Panc1 (cell line): ENCODE data around the gene CCRL2. TPM values are rescaled to one million over a fixed set of nuclear protein-coding genes. Genes with fewer than 3 reads are reported as not detected.

ENCODE experiments used
- ATAC-seq: fragments of 200-7000 bp; cut with Tn5 transposase; 2 replicates; pipeline ENCODE4 v1.9.1; 2020; ENCODE audit warnings: mild to moderate bottlenecking, moderate library complexity
- BruUV-seq: library from RNA; stranded (reverse); fragments of 400-500 nt; replicated peaks from 2 replicates; lab custom pipeline; 2021; lab: Mats Ljungman, UMichigan
- CTCF ChIA-PET: fragments of 300-600 bp; sonication (Branson Sonifier 250); formaldehyde crosslinking; loops from one replicate; lab custom pipeline; 2022; ENCODE audit warnings: antibody characterized with exemption; lab: Charles Lee
- POLR2A ChIA-PET: fragments of 300-600 bp; sonication (Branson Sonifier 250); formaldehyde crosslinking; loops from one replicate; lab custom pipeline; 2022; ENCODE audit warnings: antibody characterized with exemption; lab: Charles Lee
- DNase-seq: peaks from one replicate; pipeline ENCODE4 v3.0.0-alpha.2; 2010; ENCODE audit warnings: low read depth, low spot score
- H3K27ac ChIP-seq: 2 replicates; pipeline ENCODE4 v1.5.1; 2011; ENCODE audit warnings: mild to moderate bottlenecking, low read length, inconsistent platforms
- H3K27me3 ChIP-seq: fragments of 200-500 bp; sonication (Bioruptor generic); 2 replicates; pipeline ENCODE4 v1.6.0; 2014; ENCODE audit warnings: low read length, inconsistent platforms; ENCODE audit not compliant: control insufficient read depth, insufficient read depth
- H3K36me3 ChIP-seq: fragments of 200-500 bp; sonication (Bioruptor generic); 2 replicates; pipeline ENCODE4 v1.5.1; 2014; ENCODE audit warnings: inconsistent platforms, mild to moderate bottlenecking, low read length, moderate library complexity; ENCODE audit not compliant: control insufficient read depth, insufficient read depth
- H3K4me1 ChIP-seq: 2 replicates; pipeline ENCODE4 v1.5.1; 2011; ENCODE audit warnings: inconsistent platforms, mild to moderate bottlenecking, low read length, moderate library complexity; ENCODE audit not compliant: control insufficient read depth, insufficient read depth
- H3K4me3 ChIP-seq, 2 experiments: 2 replicates each; pipeline ENCODE4 v1.5.1; 2011 to 2012; ENCODE audit warnings: low read depth in 2 of 2, low read length in 2 of 2, mild to moderate bottlenecking in 2 of 2, inconsistent platforms in 1 of 2, moderate library complexity in 1 of 2
- H3K9me3 ChIP-seq: fragments of 200-500 bp; sonication (Bioruptor generic); 2 replicates; pipeline ENCODE4 v1.5.1; 2014; ENCODE audit warnings: low read depth, mild to moderate bottlenecking, inconsistent platforms, low read length, moderate library complexity; ENCODE audit not compliant: control insufficient read depth, insufficient read depth
- CTCF ChIP-seq: fragments of 450-650 bp; IDR thresholded peaks from 2 replicates; pipeline ENCODE4 v1.5.1; 2017; ENCODE audit warnings: mild to moderate bottlenecking
- POLR2AphosphoS5 ChIP-seq: IDR thresholded peaks from 2 replicates; pipeline ENCODE4 v1.6.1; 2012; ENCODE audit warnings: mild to moderate bottlenecking, low read depth, low read length, moderate library complexity
- REST ChIP-seq, 2 experiments: IDR thresholded peaks; 2 replicates each; pipeline ENCODE4 v1.6.1; 2011 to 2012; ENCODE audit warnings: low read depth in 2 of 2, control low read depth in 1 of 2, low read length in 1 of 2, mild to moderate bottlenecking in 1 of 2, moderate library complexity in 1 of 2; ENCODE audit not compliant: insufficient read depth in 1 of 2
- SIN3A ChIP-seq: IDR thresholded peaks from 2 replicates; pipeline ENCODE4 v1.6.1; 2012; ENCODE audit warnings: low read depth, mild to moderate bottlenecking, low read length, moderate library complexity, borderline replicate concordance; ENCODE audit not compliant: insufficient read depth
- TCF7L2 ChIP-seq: IDR thresholded peaks from 2 replicates; pipeline ENCODE4 v1.6.1; 2011; ENCODE audit warnings: mild to moderate bottlenecking, low read depth, low read length, inconsistent platforms
- in situ Hi-C: cut with HindIII; loops from 2 replicates; pipeline ENCODE4 v1.10.0; 2016; ENCODE audit warnings: low sequenced_read_pairs, low pct_unique_long_range_greater_than_20kb
- intact Hi-C: fragments of 100-400 bp; cut with micrococcal nuclease; formaldehyde crosslinking; loops from one replicate; pipeline ENCODE4 v1.10.0; 2022; ENCODE audit not compliant: unreplicated experiment
- total RNA-seq: library from RNA; stranded (reverse); gene quantifications from one replicate; pipeline ENCODE4 v1.2.1, GENCODE V29; 2021; ENCODE audit not compliant: unreplicated experiment

CCRL2 gene
- total RNA-seq, 1 experiment from 2014 or later = not detected

- ATAC-seq (no peak), DNase-seq (no peak)
Measured at GRCh38 chr3:46375814-46376213, 31.2 kb upstream of the CCRL2 start.

GRCh38 chr3:46378426-46378942, 28.6 kb upstream of the CCRL2 start:
- TF ChIP-seq CTCF (peak; percentile 81), SIN3A (no peak)
- Histone ChIP-seq H3K36me3 (no peaks in the 10 kb centered on the region), H3K4me3 (no peak overlapping the region), H3K9me3 (no peaks in the 10 kb centered on the region), H3K27me3 (no peaks in the 10 kb centered on the region; the same call in 1 of the 2 replicates), H3K4me1 (no peaks in the 10 kb centered on the region), H3K27ac (no peak overlapping the region)
- ATAC-seq (peak; percentile 81), DNase-seq (no peak)
- in situ Hi-C loops (no loop called here), intact Hi-C loops (loop anchor here (10.0 kb wide), 2 partner anchors 294 to 444 kb away; no protein-coding TSS in a partner anchor)
- CTCF ChIA-PET = interaction anchor here (0.6 to 1.3 kb wide), 4 partner anchors 64 to 300 kb away, joined by 3 to 4 read pairs (median 4); no protein-coding TSS in a partner anchor
- no TSS peak for BruUV-seq
- POLR2A ChIA-PET = no interaction called here

More at GRCh38 chr3:46375814-46376213, 31.2 kb upstream of the CCRL2 start:
- TF ChIP-seq SIN3A = no peak
- TF ChIP-seq TCF7L2 = no peak
- TF ChIP-seq POLR2AphosphoS5 = no peak
- TF ChIP-seq CTCF = no peak
- no peak for TF ChIP-seq REST (IDR thresholded peaks at IDR 0.05; ENCODE audit: insufficient read depth in 1 of 2, low read depth in 2 of 2, low read length in 1 of 2)
- no peak overlapping the region for H3K27ac ChIP-seq
- in situ Hi-C loops = no loop called here
- intact Hi-C loops = loop anchor here (10.0 kb wide), 2 partner anchors 291 to 441 kb away; no protein-coding TSS in a partner anchor
- ChIA-PET POLR2A (no interaction called here), CTCF (no interaction called here)
- no TSS peak for BruUV-seq
- H3K36me3 ChIP-seq = no peaks in the 10 kb centered on the region
- no peaks in the 10 kb centered on the region for H3K4me1 ChIP-seq
- H3K4me3 ChIP-seq = no peak overlapping the region
- H3K9me3 ChIP-seq = no peaks in the 10 kb centered on the region
- H3K27me3 ChIP-seq = no peaks in the 10 kb centered on the region; the same call in none of the 2 replicates
